IMR-90 (cell line): Measurements from ENCODE around the gene FNIP1. TPM values are rescaled to one million over a fixed set of nuclear protein-coding genes. Genes with fewer than 3 reads are reported as not detected.

Experiments
- ATAC-seq: fragments of 200-7000 bp; cut with Tn5 transposase; 2 replicates; pipeline ENCODE4 v1.9.1; 2020; ENCODE audit warnings: low read depth, mild to moderate bottlenecking, moderate library complexity
- BruUV-seq: library from RNA; stranded (reverse); fragments of 400-500 nt; replicated peaks from 2 replicates; lab custom pipeline; 2021; lab: Mats Ljungman, UMichigan
- CTCF ChIA-PET: fragments of 300-600 bp; formaldehyde crosslinking; extraction: SDS; loops from one replicate; lab custom pipeline; 2021; ENCODE audit warnings: antibody characterized with exemption; lab: Yijun Ruan, JAX
- POLR2A ChIA-PET: fragments of 300-600 bp; sonication (Branson Sonifier 250); formaldehyde crosslinking; loops from one replicate; lab custom pipeline; 2022; ENCODE audit warnings: antibody characterized with exemption; ENCODE audit not compliant: unreplicated experiment; lab: Charles Lee
- DNase-seq: peaks from one replicate; pipeline ENCODE4 v3.0.0; 2013
- H2AFZ ChIP-seq: replicated peaks from 2 replicates; pipeline ENCODE3; 2013; ENCODE audit warnings: low read length, mild to moderate bottlenecking; ENCODE audit not compliant: poor library complexity
- H2AK5ac ChIP-seq: 2 replicates; pipeline ENCODE4 v1.6.1; 2013; ENCODE audit warnings: low read depth, low read length, inconsistent platforms
- H2AK9ac ChIP-seq: replicated peaks from 2 replicates; pipeline ENCODE3; 2013; ENCODE audit warnings: mild to moderate bottlenecking, low read depth, low read length, moderate library complexity; ENCODE audit not compliant: poor library complexity
- H2BK120ac ChIP-seq: 2 replicates; pipeline ENCODE4 v1.6.1; 2013; ENCODE audit warnings: low read depth, low read length, inconsistent platforms
- H2BK15ac ChIP-seq: 3 replicates; pipeline ENCODE4 v1.6.1; 2013; ENCODE audit warnings: low read depth, low read length, inconsistent platforms
- H2BK20ac ChIP-seq: 2 replicates; pipeline ENCODE4 v1.6.1; 2013; ENCODE audit warnings: low read depth, mild to moderate bottlenecking, inconsistent platforms, low read length, moderate library complexity
- H2BK5ac ChIP-seq: 2 replicates; pipeline ENCODE4 v1.6.1; 2013; ENCODE audit warnings: mild to moderate bottlenecking, low read depth, low read length, inconsistent platforms; ENCODE audit not compliant: poor library complexity, severe bottlenecking
- H3K14ac ChIP-seq: replicated peaks from 2 replicates; pipeline ENCODE4 v1.6.1; 2013; ENCODE audit warnings: low read depth, low read length, inconsistent platforms
- H3K18ac ChIP-seq: 2 replicates; pipeline ENCODE4 v1.6.1; 2013; ENCODE audit warnings: low read depth, low read length, control low read depth
- H3K23ac ChIP-seq: 2 replicates; pipeline ENCODE4 v1.6.1; 2013; ENCODE audit warnings: low read depth, low read length, inconsistent platforms
- H3K27ac ChIP-seq: 2 replicates; pipeline ENCODE4 v1.5.1; 2013; ENCODE audit warnings: mild to moderate bottlenecking, control low read depth, low read length; ENCODE audit not compliant: insufficient read depth
- H3K27me3 ChIP-seq: 2 replicates; pipeline ENCODE4 v1.6.1; 2013; ENCODE audit warnings: low read length; ENCODE audit not compliant: control insufficient read depth, insufficient read depth
- H3K36me3 ChIP-seq: 2 replicates; pipeline ENCODE4 v1.6.1; 2013; ENCODE audit warnings: low read length, mixed read lengths; ENCODE audit not compliant: control insufficient read depth, insufficient read depth
- H3K4ac ChIP-seq: 2 replicates; pipeline ENCODE4 v1.6.1; 2013; ENCODE audit warnings: low read depth, low read length, inconsistent platforms
- H3K4me1 ChIP-seq: 2 replicates; pipeline ENCODE4 v1.6.1; 2013; ENCODE audit warnings: low read length, mixed read lengths; ENCODE audit not compliant: control insufficient read depth, insufficient read depth
- H3K4me2 ChIP-seq: 2 replicates; pipeline ENCODE4 v1.6.1; 2013; ENCODE audit warnings: low read depth, mild to moderate bottlenecking, control low read depth, low read length, moderate library complexity
- H3K4me3 ChIP-seq: 2 replicates; pipeline ENCODE4 v1.5.1; 2013; ENCODE audit warnings: low read depth, mild to moderate bottlenecking, control low read depth, low read length, moderate library complexity; ENCODE audit not compliant: insufficient read depth
- H3K56ac ChIP-seq: 2 replicates; pipeline ENCODE4 v1.6.1; 2013; ENCODE audit warnings: low read length, inconsistent platforms; ENCODE audit not compliant: insufficient read depth; ENCODE audit errors: extremely low read depth
- H3K79me1 ChIP-seq, 2 experiments: 2 replicates each; pipeline ENCODE4 v1.6.1; 2013; ENCODE audit warnings: low read length in 2 of 2, inconsistent platforms in 1 of 2, low read depth in 1 of 2
- H3K9ac ChIP-seq: 2 replicates; pipeline ENCODE4 v1.6.1; 2013; ENCODE audit warnings: low read depth, low read length, control low read depth
- H3K9me1 ChIP-seq: 2 replicates; pipeline ENCODE4 v1.6.1; 2013; ENCODE audit warnings: low read length, inconsistent platforms; ENCODE audit not compliant: insufficient read depth
- H3K9me3 ChIP-seq: 2 replicates; pipeline ENCODE4 v1.6.1; 2013; ENCODE audit warnings: low read length; ENCODE audit not compliant: control insufficient read depth, insufficient read depth
- H4K20me1 ChIP-seq: 2 replicates; pipeline ENCODE4 v1.6.1; 2013; ENCODE audit warnings: low read length, inconsistent platforms; ENCODE audit not compliant: insufficient read depth
- H4K5ac ChIP-seq: 2 replicates; pipeline ENCODE4 v1.6.1; 2013; ENCODE audit warnings: mild to moderate bottlenecking, low read depth, low read length, control low read depth
- H4K8ac ChIP-seq, 2 experiments: 2 replicates each; pipeline ENCODE4 v1.6.1; 2013; ENCODE audit warnings: low read depth in 2 of 2, low read length in 2 of 2, control low read depth in 1 of 2, inconsistent platforms in 1 of 2
- H4K91ac ChIP-seq: 2 replicates; pipeline ENCODE4 v1.6.1; 2013; ENCODE audit warnings: low read depth, low read length, inconsistent platforms; ENCODE audit not compliant: insufficient read depth
- BHLHE40 ChIP-seq: fragments of 150-350 bp; IDR thresholded peaks from 2 replicates; pipeline ENCODE4 v1.6.1; 2016; ENCODE audit warnings: mild to moderate bottlenecking, low read depth, low read length
- CTCF ChIP-seq: conservative IDR thresholded peaks from 2 replicates; pipeline ENCODE4 v1.5.1; 2012; ENCODE audit warnings: mild to moderate bottlenecking, low read depth, low read length, improper control_type of control experiment
- ELK1 ChIP-seq: fragments of 150-350 bp; IDR thresholded peaks from 2 replicates; pipeline ENCODE4 v1.6.1; 2016; ENCODE audit warnings: low read depth, mild to moderate bottlenecking, low read length, moderate library complexity, borderline replicate concordance
- FOS ChIP-seq: fragments of 150-350 bp; IDR thresholded peaks from 2 replicates; pipeline ENCODE4 v1.6.1; 2016; ENCODE audit warnings: low read depth, low read length
- POLR2A ChIP-seq: IDR thresholded peaks from 2 replicates; pipeline ENCODE4 v1.6.1; 2012; ENCODE audit warnings: mild to moderate bottlenecking, low read depth, low read length
- RFX5 ChIP-seq: IDR thresholded peaks from 2 replicates; pipeline ENCODE4 v1.8.0; 2012; ENCODE audit warnings: low read depth, mild to moderate bottlenecking, low read length, moderate library complexity
- SMC3 ChIP-seq: fragments of 150-350 bp; IDR thresholded peaks from 2 replicates; pipeline ENCODE4 v1.6.1; 2016; ENCODE audit warnings: low read depth, mild to moderate bottlenecking, antibody characterized with exemption, low read length, moderate library complexity
- WGBS, 2 experiments: methylation state at CpG; one replicate each; pipeline versions ENCODE4 v1.1.5 to v1.1.7; 2013; ENCODE audit warnings: missing lambda C conversion rate in 2 of 2; ENCODE audit not compliant: insufficient read length in 1 of 2; ENCODE audit errors: extremely low coverage in 2 of 2; 5-methylcytosine and 5-hydroxymethylcytosine counted together
- dilution Hi-C: fragments of 300-500 bp; cut with HindIII; formaldehyde crosslinking; loops from one replicate; pipeline ENCODE4 v1.14.3; 2018; ENCODE audit warnings: low sequenced_read_pairs; ENCODE audit not compliant: unreplicated experiment
- in situ Hi-C: fragments of 300-500 bp; cut with MboI; formaldehyde crosslinking; loops from 3 replicates; pipeline ENCODE4 v1.14.3; 2019; ENCODE audit warnings: low sequenced_read_pairs, inconsistent platforms, mixed read lengths
- intact Hi-C: fragments of 100-400 bp; cut with micrococcal nuclease; formaldehyde crosslinking; loops from 2 replicates; pipeline ENCODE4 v1.10.0; 2022
- polyA plus RNA-seq, 3 experiments: library from polyadenylated mRNA; depleted of rRNA; stranded (reverse); fragments of >200 nt; gene quantifications; 2 replicates each; pipeline ENCODE4 v1.2.3, GENCODE V29; 2012; ENCODE audit warnings: low replicate concordance in 1 of 3
- total RNA-seq: library from RNA; depleted of rRNA; stranded (reverse); fragments of >200 nt; gene quantifications from 2 replicates; pipeline ENCODE4 v1.2.3, GENCODE V29; 2012

FNIP1 gene
- total and polyA plus RNA-seq, 2 of the 4 experiments (the other 2 are of a cell fraction), result 5.6 to 34.1 TPM

GRCh38 chr5:131745155-131745554, 51.7 kb downstream of the FNIP1 start:
- Histone ChIP-seq H4K91ac (no peak overlapping the region), H3K4me2 (no peak overlapping the region), H3K9me1 (peaks cover 12% of the 10 kb centered on the region), H3K56ac (no peak overlapping the region), H3K9ac (no peak overlapping the region), H3K79me1 (peaks cover 41 to 68% of the 10 kb centered on the region in 2 experiments), H3K27ac (no peak overlapping the region), H2AFZ (no peak overlapping the region), H3K23ac (no peak overlapping the region), H2AK9ac (no peak overlapping the region), H4K20me1 (peaks cover 45% of the 10 kb centered on the region), H3K18ac (no peak overlapping the region), H2BK120ac (no peak overlapping the region), H3K27me3 (no peaks in the 10 kb centered on the region), H2BK5ac (no peak overlapping the region), H2AK5ac (no peak overlapping the region), H3K4ac (no peak overlapping the region), H3K4me1 (peaks cover 1% of the 10 kb centered on the region; the same call in 1 of the 2 replicates), H2BK15ac (no peak overlapping the region), H3K4me3 (no peak overlapping the region), H3K36me3 (peaks cover 8% of the 10 kb centered on the region), H4K8ac (no peak overlapping the region), H2BK20ac (no peak overlapping the region), H4K5ac (no peak overlapping the region), H3K14ac (no peak overlapping the region), H3K9me3 (no peaks in the 10 kb centered on the region)
- TF ChIP-seq POLR2A, result no peak
- no peak for TF ChIP-seq SMC3
- TF ChIP-seq BHLHE40, result no peak
- TF ChIP-seq CTCF, result no peak
- TF ChIP-seq ELK1, result no peak
- TF ChIP-seq RFX5, result no peak
- TF ChIP-seq FOS, result no peak
- in situ Hi-C loops, result no loop called here
- ChIA-PET POLR2A (no interaction called here), CTCF (no interaction called here)
- ATAC-seq, result no peak
- BruUV-seq, result no TSS peak
- intact Hi-C loops, result no loop called here
- no peak for DNase-seq
- dilution Hi-C loops, result no loop called here
- WGBS, 2 experiments, result no CpG with 5 or more reads among the region's 3 CpGs
